Nephron progenitor cell (in vitro differentiated cells): ENCODE data around the gene HNRNPC.

ENCODE experiments used
- DNase-seq: peaks from one replicate; pipeline ENCODE4 v3.0.0; 2021
- H3K27ac Mint-ChIP-seq: 2 replicates; pipeline ENCODE4 v1.8.0; 2021; ENCODE audit warnings: mild to moderate bottlenecking, moderate library complexity, mixed read lengths
- H3K27me3 Mint-ChIP-seq: 2 replicates; pipeline ENCODE4 v1.8.0; 2021; ENCODE audit warnings: mild to moderate bottlenecking, low read depth, mixed read lengths; ENCODE audit not compliant: poor library complexity
- H3K36me3 Mint-ChIP-seq: 2 replicates; pipeline ENCODE4 v1.8.0; 2021; ENCODE audit warnings: low read depth, mixed read lengths
- H3K4me1 Mint-ChIP-seq: 2 replicates; pipeline ENCODE4 v1.8.0; 2021; ENCODE audit warnings: mixed read lengths
- H3K4me3 Mint-ChIP-seq: 2 replicates; pipeline ENCODE4 v1.8.0; 2021; ENCODE audit warnings: mild to moderate bottlenecking, moderate library complexity, mixed read lengths
- H3K9me3 Mint-ChIP-seq: 2 replicates; pipeline ENCODE4 v1.8.0; 2021; ENCODE audit warnings: mild to moderate bottlenecking, moderate library complexity, mixed read lengths
- TF ChIP-seq, protein P1 (sequence below): fragments of 200-600 bp; sonication (generic); IDR thresholded peaks from 2 replicates; pipeline ENCODE4 v1.5.0; 2021; ENCODE audit warnings: antibody characterized with exemption

The HNRNPC gene

DNA sequence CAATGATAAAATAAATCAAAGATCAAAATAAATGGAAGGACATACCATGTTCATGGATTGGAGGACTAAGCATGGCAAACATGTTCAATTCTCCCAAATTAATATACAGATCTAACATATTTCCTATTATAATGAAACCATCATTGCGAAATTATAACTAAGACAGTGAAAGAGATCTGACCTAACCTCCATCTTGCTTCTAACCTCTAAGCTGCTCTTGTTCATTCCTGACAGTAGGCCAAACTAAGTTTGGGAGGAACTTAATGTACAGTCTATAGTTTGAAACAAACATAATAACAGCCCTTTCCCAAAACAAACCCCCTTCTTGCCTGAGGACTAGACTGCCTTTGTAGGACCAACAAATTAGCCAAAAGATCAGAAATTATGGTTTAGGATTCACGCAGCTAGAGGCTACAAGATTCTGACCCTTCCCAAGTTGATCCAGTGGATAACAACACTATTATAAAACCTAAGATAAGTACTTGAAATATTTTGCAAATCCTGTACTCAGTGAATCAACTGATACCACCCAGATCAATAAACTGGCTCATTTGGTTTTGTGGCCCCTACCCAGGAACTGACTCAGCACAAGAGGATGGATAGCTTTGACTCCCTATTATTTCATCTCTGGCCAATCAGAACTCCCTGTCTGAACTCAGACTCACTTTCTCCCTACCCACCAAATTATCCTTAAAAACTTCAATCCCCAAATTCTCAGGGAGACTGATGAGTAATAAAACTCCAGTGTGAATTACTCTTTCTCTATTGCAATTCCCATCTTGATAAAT lies 71.6 kb downstream of the HNRNPC start:
- Mint-ChIP-seq H3K27me3 (peaks cover 4% of the 10 kb centered on the region), H3K4me1 (peaks cover 8% of the 10 kb centered on the region), H3K36me3 (peaks cover 3% of the 10 kb centered on the region), H3K27ac (no peak overlapping the region), H3K4me3 (no peak overlapping the region), H3K9me3 (peaks cover 11% of the 10 kb centered on the region)
- TF ChIP-seq, protein P1, sequence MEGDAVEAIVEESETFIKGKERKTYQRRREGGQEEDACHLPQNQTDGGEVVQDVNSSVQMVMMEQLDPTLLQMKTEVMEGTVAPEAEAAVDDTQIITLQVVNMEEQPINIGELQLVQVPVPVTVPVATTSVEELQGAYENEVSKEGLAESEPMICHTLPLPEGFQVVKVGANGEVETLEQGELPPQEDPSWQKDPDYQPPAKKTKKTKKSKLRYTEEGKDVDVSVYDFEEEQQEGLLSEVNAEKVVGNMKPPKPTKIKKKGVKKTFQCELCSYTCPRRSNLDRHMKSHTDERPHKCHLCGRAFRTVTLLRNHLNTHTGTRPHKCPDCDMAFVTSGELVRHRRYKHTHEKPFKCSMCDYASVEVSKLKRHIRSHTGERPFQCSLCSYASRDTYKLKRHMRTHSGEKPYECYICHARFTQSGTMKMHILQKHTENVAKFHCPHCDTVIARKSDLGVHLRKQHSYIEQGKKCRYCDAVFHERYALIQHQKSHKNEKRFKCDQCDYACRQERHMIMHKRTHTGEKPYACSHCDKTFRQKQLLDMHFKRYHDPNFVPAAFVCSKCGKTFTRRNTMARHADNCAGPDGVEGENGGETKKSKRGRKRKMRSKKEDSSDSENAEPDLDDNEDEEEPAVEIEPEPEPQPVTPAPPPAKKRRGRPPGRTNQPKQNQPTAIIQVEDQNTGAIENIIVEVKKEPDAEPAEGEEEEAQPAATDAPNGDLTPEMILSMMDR: no peak
- DNase-seq: no peak

DNA sequence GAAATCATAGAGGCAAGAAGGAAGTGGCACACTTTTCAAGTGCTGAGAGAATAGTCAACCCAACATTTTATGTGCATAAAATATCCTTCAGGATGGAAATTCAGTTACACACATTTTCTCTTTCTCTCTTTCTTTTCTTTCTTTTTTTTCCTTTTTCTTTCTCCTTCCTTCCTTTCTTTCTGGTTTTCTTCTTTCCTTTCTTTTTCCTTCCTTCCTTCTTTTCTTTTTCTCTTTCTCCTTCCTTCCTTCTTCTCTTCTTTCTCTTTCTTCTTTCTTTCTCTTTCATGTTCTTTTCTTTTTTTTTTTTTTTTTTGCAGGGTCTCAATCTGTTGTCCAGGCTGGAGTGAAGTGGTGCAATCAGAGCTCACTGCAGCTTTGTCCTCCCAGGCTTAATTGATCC lies 74.6 kb downstream of the HNRNPC start:
- no peaks in the 10 kb centered on the region for H3K36me3 Mint-ChIP-seq
- peaks cover 11% of the 10 kb centered on the region for H3K9me3 Mint-ChIP-seq
- peaks cover 20% of the 10 kb centered on the region for H3K4me1 Mint-ChIP-seq
- peaks cover 4% of the 10 kb centered on the region for H3K27me3 Mint-ChIP-seq
- TF ChIP-seq, protein P1: no peak
- H3K27ac Mint-ChIP-seq: no peak overlapping the region
- no peak for DNase-seq
- no peak overlapping the region for H3K4me3 Mint-ChIP-seq

DNA sequence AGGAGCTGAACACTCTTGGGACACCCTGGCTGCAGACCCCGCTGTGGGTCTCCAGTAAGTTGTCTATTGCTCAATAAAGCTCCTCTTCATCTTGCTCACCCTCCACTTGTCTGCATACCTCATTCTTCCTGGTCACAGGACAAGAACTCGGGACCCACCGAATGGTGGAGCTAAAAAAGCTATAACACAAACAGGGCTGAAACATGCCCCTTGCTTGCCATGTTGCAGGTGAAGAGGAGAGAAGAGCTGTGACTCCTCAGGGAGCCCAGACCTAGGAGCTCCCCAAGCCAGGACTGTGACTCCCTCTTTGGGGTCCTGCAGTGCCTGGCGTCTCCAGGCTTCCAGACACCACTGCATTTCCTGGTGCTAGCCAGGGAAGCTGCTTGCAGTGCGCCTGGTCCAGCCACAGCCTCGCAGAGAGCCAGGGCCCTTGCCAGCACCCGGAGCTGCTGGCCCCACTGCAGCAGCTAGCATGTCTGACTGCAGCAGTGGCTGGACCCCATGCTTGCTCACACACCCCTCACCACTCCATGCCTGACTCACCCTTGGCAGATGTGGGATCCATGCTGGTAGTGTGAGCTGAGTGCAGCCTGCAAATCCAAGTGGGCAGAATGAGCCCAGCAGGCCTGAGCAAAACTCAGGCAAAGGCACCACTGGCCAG lies 76.2 kb downstream of the HNRNPC start:
- DNase-seq: no peak
- peaks cover 4% of the 10 kb centered on the region for H3K27me3 Mint-ChIP-seq
- TF ChIP-seq, protein P1: no peak
- H3K9me3 Mint-ChIP-seq: peaks cover 12% of the 10 kb centered on the region
- peak overlapping the region; percentile 47 for H3K4me3 Mint-ChIP-seq
- H3K36me3 Mint-ChIP-seq: no peaks in the 10 kb centered on the region
- H3K27ac Mint-ChIP-seq: peak overlapping the region; percentile 18
- H3K4me1 Mint-ChIP-seq: peaks cover 20% of the 10 kb centered on the region

DNA sequence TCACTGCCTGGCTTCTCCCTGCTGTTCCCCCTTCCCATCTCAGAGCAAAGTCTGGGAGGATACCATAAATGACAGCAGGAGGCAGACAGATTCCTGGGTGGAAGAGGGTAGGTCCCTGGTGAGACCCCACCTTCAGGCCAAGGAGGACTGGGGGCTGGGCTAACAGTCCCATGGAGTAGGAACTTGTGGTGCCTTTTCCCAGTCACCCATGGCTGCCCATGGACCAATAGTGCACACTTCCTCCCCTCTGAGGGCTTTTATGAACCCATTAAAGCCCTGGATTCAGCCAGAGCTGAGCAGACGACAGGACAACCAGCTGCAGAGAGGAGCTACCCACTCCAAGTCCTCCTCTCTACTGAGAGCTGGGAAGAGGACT lies 76.8 kb downstream of the HNRNPC start:
- no peaks in the 10 kb centered on the region for H3K36me3 Mint-ChIP-seq
- peaks cover 20% of the 10 kb centered on the region for H3K4me1 Mint-ChIP-seq
- DNase-seq: no peak
- peaks cover 12% of the 10 kb centered on the region for H3K9me3 Mint-ChIP-seq
- no peak overlapping the region for H3K27ac Mint-ChIP-seq
- H3K27me3 Mint-ChIP-seq: peaks cover 4% of the 10 kb centered on the region
- TF ChIP-seq, protein P1: no peak
- peak overlapping the region; percentile 75 for H3K4me3 Mint-ChIP-seq

DNA sequence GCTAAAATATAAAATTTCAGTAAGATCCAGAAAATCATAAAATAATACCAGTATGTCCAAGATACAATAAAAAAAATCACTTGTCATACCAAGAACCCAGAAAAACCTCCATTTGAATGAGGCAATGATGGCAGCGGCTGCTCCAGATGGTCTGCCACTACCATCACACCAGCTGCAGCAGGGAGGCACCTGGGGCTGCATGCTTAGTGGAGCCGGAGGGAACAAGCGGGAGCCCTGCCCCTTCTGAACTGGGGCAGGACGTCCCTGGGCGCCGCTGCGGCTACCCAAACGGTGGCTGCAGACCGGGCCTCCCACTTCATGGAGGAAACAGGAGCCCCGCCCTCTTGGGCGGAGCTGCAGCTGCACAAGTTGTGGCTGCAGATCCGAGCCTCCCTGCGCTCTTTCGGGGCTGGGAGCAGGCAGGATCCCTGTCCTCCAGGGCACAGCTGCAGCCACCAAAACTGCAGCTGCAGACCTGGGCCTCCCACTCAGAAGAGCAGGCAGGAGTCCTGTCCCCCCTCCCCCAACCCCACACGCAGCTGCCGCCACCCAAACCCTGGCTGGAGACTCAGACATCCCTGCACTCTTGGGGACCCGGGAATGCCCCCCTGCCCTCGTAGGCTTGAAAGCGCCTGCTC lies 77.3 kb downstream of the HNRNPC start:
- Mint-ChIP-seq H3K4me3 (peak overlapping the region; percentile 75), H3K4me1 (peaks cover 20% of the 10 kb centered on the region)
- DNase-seq: peak; percentile 80

More for the DNA sequence above, 77.3 kb downstream of the HNRNPC start:
- no peak overlapping the region for H3K27ac Mint-ChIP-seq
- H3K9me3 Mint-ChIP-seq: peaks cover 10% of the 10 kb centered on the region
- TF ChIP-seq, protein P1: no peak
- H3K36me3 Mint-ChIP-seq: no peaks in the 10 kb centered on the region
- H3K27me3 Mint-ChIP-seq: peaks cover 4% of the 10 kb centered on the region
